H1 (cell line): ENCODE measurements around the gene FAM13C. TPM values are rescaled to one million over a fixed set of nuclear protein-coding genes. Genes with fewer than 3 reads are reported as not detected.

Experiments used
- CTCF ChIA-PET: fragments of 300-600 bp; sonication (Branson Sonifier 250); formaldehyde crosslinking; loops from one replicate; lab custom pipeline; 2021; ENCODE audit not compliant: partially characterized antibody; lab: Charles Lee
- POLR2A ChIA-PET: fragments of 300-600 bp; sonication (Branson Sonifier 250); formaldehyde crosslinking; loops from one replicate; lab custom pipeline; 2021; ENCODE audit warnings: inconsistent platforms; ENCODE audit not compliant: partially characterized antibody; lab: Charles Lee
- DNase-seq, 2 experiments: peaks; one replicate each; pipeline versions ENCODE4 v3.0.0 to v3.0.0-alpha.2; 2010 to 2022; ENCODE audit warnings: low spot score in 2 of 2, low read depth in 1 of 2, mixed read lengths in 1 of 2
- FAIRE-seq: peaks from 2 replicates; lab custom pipeline; 2011; peaks lifted over from hg19 to GRCh38; lab: Jason Lieb, UNC
- H2AFZ ChIP-seq: 2 replicates; pipeline ENCODE4 v1.8.1; 2012; ENCODE audit warnings: low read length, inconsistent platforms
- H2AK5ac ChIP-seq: 2 replicates; pipeline ENCODE4 v1.6.1; 2013; ENCODE audit warnings: low read depth, low read length
- H2BK120ac ChIP-seq: replicated peaks from 2 replicates; pipeline ENCODE3; 2013; ENCODE audit warnings: low read depth, low read length, inconsistent platforms
- H2BK12ac ChIP-seq: 2 replicates; pipeline ENCODE4 v1.6.1; 2013; ENCODE audit warnings: low read depth, low read length
- H2BK15ac ChIP-seq: 2 replicates; pipeline ENCODE4 v1.6.1; 2013; ENCODE audit warnings: low read length
- H2BK20ac ChIP-seq: 2 replicates; pipeline ENCODE4 v1.6.1; 2013; ENCODE audit warnings: low read length
- H2BK5ac ChIP-seq: 2 replicates; pipeline ENCODE4 v1.6.1; 2013; ENCODE audit warnings: low read depth, low read length
- H3K14ac ChIP-seq: 2 replicates; pipeline ENCODE4 v1.6.1; 2013; ENCODE audit warnings: inconsistent platforms; ENCODE audit not compliant: insufficient read length
- H3K18ac ChIP-seq: 2 replicates; pipeline ENCODE4 v1.6.1; 2013; ENCODE audit warnings: low read length; ENCODE audit errors: extremely low read depth
- H3K23ac ChIP-seq: 2 replicates; pipeline ENCODE4 v1.6.1; 2013; ENCODE audit warnings: inconsistent platforms; ENCODE audit not compliant: insufficient read length
- H3K23me2 ChIP-seq: 2 replicates; pipeline ENCODE4 v1.6.1; 2013; ENCODE audit warnings: low read depth, low read length
- H3K27ac ChIP-seq: 2 replicates; pipeline ENCODE4 v1.6.1; 2011; ENCODE audit warnings: low read depth, low read length, inconsistent platforms
- H3K27me3 ChIP-seq, 4 experiments: replicated peaks in 1 of 4; 1 replicate in 1 of 4; 2 replicates in 3 of 4; pipeline versions ENCODE4 v1.6.1 to v1.8.1; 2011 to 2013; ENCODE audit warnings: low read length in 3 of 4, mild to moderate bottlenecking in 3 of 4, inconsistent platforms in 2 of 4, mixed read lengths in 2 of 4, moderate library complexity in 1 of 4; ENCODE audit not compliant: control insufficient read depth in 3 of 4, insufficient read depth in 3 of 4; ENCODE audit errors: extremely low read depth in 1 of 4
- H3K36me3 ChIP-seq, 4 experiments: 2 replicates each; pipeline versions ENCODE4 v1.6.1 to v1.8.1; 2011 to 2013; ENCODE audit warnings: mild to moderate bottlenecking in 4 of 4, low read length in 3 of 4, moderate library complexity in 2 of 4, control low read depth in 1 of 4, inconsistent platforms in 1 of 4; ENCODE audit not compliant: insufficient read depth in 4 of 4, control insufficient read depth in 2 of 4
- H3K4ac ChIP-seq: replicated peaks from 2 replicates; pipeline ENCODE3; 2013; ENCODE audit warnings: low read length, low read depth, mixed read lengths, inconsistent platforms; ENCODE audit not compliant: insufficient read length
- H3K4me1 ChIP-seq, 4 experiments: replicated peaks in 1 of 4; 1 replicate in 1 of 4; 2 replicates in 3 of 4; pipeline versions ENCODE4 v1.6.1 to v1.8.1; 2011 to 2013; ENCODE audit warnings: low read length in 3 of 4, inconsistent platforms in 2 of 4, mixed read lengths in 1 of 4; ENCODE audit not compliant: insufficient read depth in 4 of 4, control insufficient read depth in 3 of 4
- H3K4me2 ChIP-seq, 2 experiments: 2 replicates each; pipeline versions ENCODE4 v1.6.1 to v1.8.1; 2011 to 2013; ENCODE audit warnings: low read depth in 2 of 2, low read length in 2 of 2, control low read depth in 1 of 2, inconsistent platforms in 1 of 2, mild to moderate bottlenecking in 1 of 2; ENCODE audit not compliant: insufficient read depth in 1 of 2
- H3K4me3 ChIP-seq, 4 experiments: fragments of 200-600, 300-600 bp in 1 of 4; sonication (generic), shearing (Covaris generic), sonication (Bioruptor Twin) in 1 of 4; 2 replicates each; pipeline versions ENCODE4 v1.5.1 to v1.8.1; 2011 to 2016; ENCODE audit warnings: low read length in 4 of 4, low read depth in 3 of 4, control low read depth in 2 of 4, inconsistent platforms in 2 of 4, mild to moderate bottlenecking in 2 of 4, mixed read lengths in 1 of 4, moderate library complexity in 1 of 4; ENCODE audit not compliant: insufficient read depth in 2 of 4; ENCODE audit errors: extremely low read depth in 1 of 4
- H3K56ac ChIP-seq: replicated peaks from 2 replicates; pipeline ENCODE3; 2013; ENCODE audit warnings: low read depth, mild to moderate bottlenecking, mixed read lengths, low read length, inconsistent platforms; ENCODE audit not compliant: insufficient read length
- H3K79me1 ChIP-seq: 2 replicates; pipeline ENCODE4 v1.6.1; 2013; ENCODE audit warnings: low read depth, low read length, control low read depth
- H3K79me2 ChIP-seq, 2 experiments: 2 replicates each; pipeline versions ENCODE4 v1.6.1 to v1.8.1; 2012 to 2013; ENCODE audit warnings: low read length in 2 of 2, mild to moderate bottlenecking in 2 of 2, inconsistent platforms in 1 of 2; ENCODE audit not compliant: insufficient read depth in 2 of 2, control insufficient read depth in 1 of 2
- H3K9ac ChIP-seq, 4 experiments: replicated peaks in 1 of 4; 1 replicate in 1 of 4; 2 replicates in 3 of 4; pipeline versions ENCODE4 v1.6.1 to v1.8.1; 2011 to 2013; ENCODE audit warnings: low read depth in 3 of 4, low read length in 3 of 4, control low read depth in 2 of 4, mild to moderate bottlenecking in 2 of 4, moderate library complexity in 2 of 4, inconsistent platforms in 1 of 4; ENCODE audit errors: extremely low read depth in 1 of 4
- H3K9me3 ChIP-seq, 2 experiments: 2 replicates each; pipeline versions ENCODE4 v1.6.1 to v1.8.1; 2012 to 2013; ENCODE audit warnings: mild to moderate bottlenecking in 2 of 2, moderate library complexity in 2 of 2, control low read depth in 1 of 2, inconsistent platforms in 1 of 2, low read depth in 1 of 2, low read length in 1 of 2, mixed read lengths in 1 of 2; ENCODE audit not compliant: insufficient read depth in 2 of 2
- H4K20me1 ChIP-seq, 2 experiments: replicated peaks in 1 of 2; 2 replicates each; pipeline versions ENCODE3 to v1.8.1; 2011 to 2013; ENCODE audit warnings: inconsistent platforms in 2 of 2, low read length in 2 of 2, mild to moderate bottlenecking in 1 of 2; ENCODE audit not compliant: insufficient read depth in 2 of 2, control insufficient read depth in 1 of 2
- H4K5ac ChIP-seq: 2 replicates; pipeline ENCODE4 v1.6.1; 2013; ENCODE audit warnings: low read length, low read depth, mixed read lengths, inconsistent platforms; ENCODE audit not compliant: insufficient read length
- H4K8ac ChIP-seq: 2 replicates; pipeline ENCODE4 v1.8.0; 2013; ENCODE audit warnings: mild to moderate bottlenecking, moderate library complexity, low read length, inconsistent platforms; ENCODE audit not compliant: insufficient read depth; ENCODE audit errors: extremely low read depth
- H4K91ac ChIP-seq: replicated peaks from 2 replicates; pipeline ENCODE3; 2013; ENCODE audit warnings: low read length, mixed read lengths, inconsistent platforms; ENCODE audit not compliant: insufficient read length
- CREB1 ChIP-seq: IDR thresholded peaks from 2 replicates; pipeline ENCODE4 v1.6.1; 2012; ENCODE audit warnings: inconsistent platforms
- polyA plus RNA-seq, 7 experiments: library from polyadenylated mRNA; depleted of rRNA in 3 of 7; stranded (reverse) in 5 of 7; unstranded in 2 of 7; fragments of >200 nt in 5 of 7; fragments of 200-250 nt in 2 of 7; gene quantifications; 1 replicate in 5 of 7; 2 replicates in 1 of 7; 4 replicates in 1 of 7; pipeline versions ENCODE4 v1.2.1 to v1.2.3, GENCODE V29; 2011 to 2013; ENCODE audit warnings: missing spikeins in 2 of 7, mixed read lengths in 2 of 7
- total RNA-seq: library from RNA; stranded (reverse); fragmentation: NEBNext Ultra II Directional; extraction: Animal tissue kit (Norgen Biotek cat#: 25700); gene quantifications from 2 replicates; pipeline ENCODE4 v1.2.1, GENCODE V29; 2021

The FAM13C gene
- total and polyA plus RNA-seq, 2 of the 8 experiments (the other 6 are each of a cell fraction or from before 2014, with no cell fraction given), result 0.56 to 0.62 TPM

DNA sequence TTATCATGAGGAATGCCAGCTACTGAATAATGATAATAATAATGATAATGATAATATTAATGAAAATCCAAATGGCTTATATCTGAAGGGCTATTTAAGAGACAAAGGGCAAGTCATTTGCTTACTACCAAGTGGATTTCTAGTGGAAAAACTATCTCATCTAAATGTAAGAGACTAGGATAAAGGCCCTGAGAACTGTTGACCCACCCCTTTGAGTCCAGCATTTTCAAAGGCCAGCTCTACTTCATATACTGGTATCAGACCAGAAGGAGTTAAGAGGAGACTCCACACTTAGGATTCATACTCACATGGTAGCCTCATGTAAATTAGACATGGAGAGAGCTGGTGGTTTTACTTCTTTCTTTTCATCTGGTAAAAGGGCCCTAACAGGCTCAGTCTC lies 109.9 kb downstream of the FAM13C start:
- Histone ChIP-seq H3K4ac (no peak overlapping the region), H3K9me3 (no peaks in the 10 kb centered on the region), H4K91ac (no peak overlapping the region), H3K9ac (no peak overlapping the region), H2BK12ac (no peak overlapping the region), H2AFZ (no peak overlapping the region), H3K23me2 (no peaks in the 10 kb centered on the region), H3K27ac (no peak overlapping the region), H2BK120ac (no peak overlapping the region), H2BK20ac (no peak overlapping the region), H3K79me2 (no peaks in the 10 kb centered on the region), H3K4me2 (no peak overlapping the region), H3K79me1 (no peaks in the 10 kb centered on the region), H4K8ac (no peak overlapping the region), H3K23ac (no peak overlapping the region), H2BK15ac (no peak overlapping the region), H3K27me3 (no peaks in the 10 kb centered on the region), H3K4me3 (no peak overlapping the region), H3K14ac (no peak overlapping the region), H2BK5ac (no peak overlapping the region), H4K20me1 (no peaks in the 10 kb centered on the region), H3K18ac (no peak overlapping the region), H3K4me1 (no peaks in the 10 kb centered on the region), H3K36me3 (no peaks in the 10 kb centered on the region), H4K5ac (no peak overlapping the region), H2AK5ac (no peak overlapping the region), H3K56ac (no peak overlapping the region)
- ChIA-PET POLR2A (no interaction called here), CTCF (interaction anchor here (1.5 kb wide), 1 partner anchor 9 kb away, joined by 3 read pairs; no protein-coding TSS in a partner anchor)
- TF ChIP-seq CREB1, result no peak
- FAIRE-seq, result no peak
- DNase-seq, result no peak
